Natural killer cell (primary cell): ENCODE data around the gene UGT8. TPM values are rescaled to one million over a fixed set of nuclear protein-coding genes. Genes with fewer than 3 reads are reported as not detected.

Experiments
- ATAC-seq, 3 donors: fragments of 150-1000 bp in 2 of 3; fragments of 200-7000 bp in 1 of 3; cut with Tn5 transposase; 1 replicate in 1 of 3; 2 replicates in 2 of 3; pipeline ENCODE4 v1.10.0; 2021; ENCODE audit warnings: mild to moderate bottlenecking in 2 of 3, moderate library complexity in 2 of 3
- DNase-seq, 2 donors: peaks; one replicate each; pipeline versions ENCODE4 v3.0.0 to v3.0.0-alpha.2; 2013 to 2021; ENCODE audit warnings: mixed read lengths in 1 of 2
- H3K27ac ChIP-seq: one replicate; pipeline ENCODE4 v1.5.1; 2013; ENCODE audit warnings: mild to moderate bottlenecking, low read length
- H3K27me3 ChIP-seq: one replicate; pipeline ENCODE4 v1.6.1; 2013; ENCODE audit warnings: low read length; ENCODE audit not compliant: control insufficient read depth, insufficient read depth
- H3K36me3 ChIP-seq: one replicate; pipeline ENCODE4 v1.6.1; 2013; ENCODE audit warnings: low read length; ENCODE audit not compliant: control insufficient read depth, insufficient read depth
- H3K4me1 ChIP-seq: one replicate; pipeline ENCODE4 v1.6.1; 2013; ENCODE audit warnings: low read length; ENCODE audit not compliant: control insufficient read depth, insufficient read depth
- H3K4me3 ChIP-seq: one replicate; pipeline ENCODE4 v1.5.1; 2013; ENCODE audit warnings: low read length
- H3K9me3 ChIP-seq: one replicate; pipeline ENCODE4 v1.6.1; 2013; ENCODE audit warnings: low read length; ENCODE audit not compliant: control insufficient read depth, insufficient read depth
- H3K27ac Mint-ChIP-seq, 2 donors: one replicate each; pipeline ENCODE4 v1.8.0; 2022; ENCODE audit warnings: mild to moderate bottlenecking in 2 of 2, mixed read lengths in 2 of 2, moderate library complexity in 1 of 2
- H3K27me3 Mint-ChIP-seq, 2 donors: one replicate each; pipeline ENCODE4 v1.8.0; 2022; ENCODE audit warnings: low read depth in 2 of 2, mixed read lengths in 2 of 2
- H3K36me3 Mint-ChIP-seq: one replicate; pipeline ENCODE4 v1.8.0; 2022; ENCODE audit warnings: mixed read lengths
- H3K4me1 Mint-ChIP-seq, 2 donors: one replicate each; pipeline ENCODE4 v1.8.0; 2022; ENCODE audit warnings: mixed read lengths in 2 of 2
- H3K4me3 Mint-ChIP-seq: one replicate; pipeline ENCODE4 v1.8.0; 2022; ENCODE audit warnings: mild to moderate bottlenecking, moderate library complexity, mixed read lengths
- H3K9me3 Mint-ChIP-seq, 2 donors: one replicate each; pipeline ENCODE4 v1.8.0; 2022; ENCODE audit warnings: mixed read lengths in 2 of 2
- WGBS: methylation state at CpG from one replicate; pipeline ENCODE4 v1.1.7; 2013; ENCODE audit warnings: missing lambda C conversion rate; ENCODE audit not compliant: insufficient coverage; 5-methylcytosine and 5-hydroxymethylcytosine counted together
- intact Hi-C: fragments of 100-400 bp; cut with micrococcal nuclease; formaldehyde crosslinking; loops from one replicate; pipeline ENCODE4 v1.14.2; 2022
- total RNA-seq, 4 donors: library from RNA; stranded (reverse); fragments of 120-200 nt in 1 of 4; gene quantifications; one replicate each; pipeline versions ENCODE4 v1.2.3 to v1.2.4, GENCODE V29; 2013 to 2022
- TF ChIP-seq, protein P1 (sequence below): fragments of 200-600 bp; IDR thresholded peaks from one replicate; pipeline ENCODE4 v1.8.0; 2022; ENCODE audit warnings: antibody characterized with exemption

Gene UGT8
- total RNA-seq, 3 donors from 2014 or later (not counting 1 experiment from before 2014, with no cell fraction given), result 0.16 to 0.25 TPM; not detected in 1

DNA sequence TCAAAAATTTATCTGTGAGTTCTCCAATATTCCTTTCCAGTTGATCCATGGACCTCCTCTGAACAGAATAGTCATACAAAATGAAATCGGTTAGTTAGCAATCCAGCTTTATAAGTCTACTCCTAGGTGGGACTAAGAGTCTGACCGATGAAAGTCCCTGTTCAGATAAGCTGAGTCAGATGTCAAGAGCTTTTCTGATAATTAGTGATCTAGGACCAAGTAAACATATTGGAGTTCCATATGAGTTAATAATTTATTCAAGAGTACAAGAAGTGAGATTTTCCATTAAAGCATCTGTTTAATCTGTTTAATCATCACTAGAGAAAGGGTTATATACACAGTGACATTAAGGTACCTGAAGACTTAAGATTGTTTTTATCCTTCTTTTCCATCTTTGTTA, 74.7 kb downstream of the UGT8 start:
- Histone ChIP-seq H3K4me1 (no peaks in the 10 kb centered on the region), H3K27me3 (no peaks in the 10 kb centered on the region), H3K9me3 (no peaks in the 10 kb centered on the region), H3K36me3 (no peaks in the 10 kb centered on the region), H3K27ac (no peak overlapping the region), H3K4me3 (no peak overlapping the region)
- no peak for ATAC-seq
- no peak overlapping the region for H3K27ac Mint-ChIP-seq
- intact Hi-C loops, result no loop called here
- 97% methylated on average over 2 of the region's 2 CpGs for WGBS
- DNase-seq, result no peak
- no peaks in the 10 kb centered on the region for H3K27me3 Mint-ChIP-seq
- no peaks in the 10 kb centered on the region for H3K4me1 Mint-ChIP-seq
- TF ChIP-seq, protein P1, sequence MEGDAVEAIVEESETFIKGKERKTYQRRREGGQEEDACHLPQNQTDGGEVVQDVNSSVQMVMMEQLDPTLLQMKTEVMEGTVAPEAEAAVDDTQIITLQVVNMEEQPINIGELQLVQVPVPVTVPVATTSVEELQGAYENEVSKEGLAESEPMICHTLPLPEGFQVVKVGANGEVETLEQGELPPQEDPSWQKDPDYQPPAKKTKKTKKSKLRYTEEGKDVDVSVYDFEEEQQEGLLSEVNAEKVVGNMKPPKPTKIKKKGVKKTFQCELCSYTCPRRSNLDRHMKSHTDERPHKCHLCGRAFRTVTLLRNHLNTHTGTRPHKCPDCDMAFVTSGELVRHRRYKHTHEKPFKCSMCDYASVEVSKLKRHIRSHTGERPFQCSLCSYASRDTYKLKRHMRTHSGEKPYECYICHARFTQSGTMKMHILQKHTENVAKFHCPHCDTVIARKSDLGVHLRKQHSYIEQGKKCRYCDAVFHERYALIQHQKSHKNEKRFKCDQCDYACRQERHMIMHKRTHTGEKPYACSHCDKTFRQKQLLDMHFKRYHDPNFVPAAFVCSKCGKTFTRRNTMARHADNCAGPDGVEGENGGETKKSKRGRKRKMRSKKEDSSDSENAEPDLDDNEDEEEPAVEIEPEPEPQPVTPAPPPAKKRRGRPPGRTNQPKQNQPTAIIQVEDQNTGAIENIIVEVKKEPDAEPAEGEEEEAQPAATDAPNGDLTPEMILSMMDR, result no peak
- H3K9me3 Mint-ChIP-seq, result peaks cover 0 to 5% of the 10 kb centered on the region in 2 donors
- H3K4me3 Mint-ChIP-seq, result no peak overlapping the region
- no peaks in the 10 kb centered on the region for H3K36me3 Mint-ChIP-seq

DNA sequence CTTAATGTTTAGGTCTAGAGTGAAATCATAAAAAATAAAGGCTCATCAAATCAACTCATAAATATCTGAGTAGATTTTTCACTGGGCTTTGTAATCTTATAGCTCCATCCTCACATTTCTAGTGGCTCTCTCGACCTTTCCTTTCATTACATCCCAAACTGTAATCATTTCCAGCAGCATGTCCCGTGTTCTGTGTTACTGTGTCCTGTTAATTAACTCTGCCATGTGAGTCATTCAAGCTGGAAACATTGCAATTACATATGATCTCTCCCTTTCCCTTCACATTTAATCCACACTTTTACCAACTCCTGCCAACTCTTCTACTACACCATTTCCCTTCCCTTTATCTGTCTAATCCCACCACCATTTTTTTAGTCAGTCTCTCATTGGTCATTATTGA, 75.5 kb downstream of the UGT8 start:
- Mint-ChIP-seq H3K27ac (no peak overlapping the region), H3K27me3 (no peaks in the 10 kb centered on the region), H3K4me1 (no peaks in the 10 kb centered on the region), H3K36me3 (no peaks in the 10 kb centered on the region), H3K4me3 (no peak overlapping the region), H3K9me3 (peaks cover 0 to 5% of the 10 kb centered on the region in 2 donors)
- Histone ChIP-seq H3K36me3 (no peaks in the 10 kb centered on the region), H3K9me3 (no peaks in the 10 kb centered on the region), H3K27ac (no peak overlapping the region), H3K4me1 (no peaks in the 10 kb centered on the region), H3K4me3 (no peak overlapping the region), H3K27me3 (no peaks in the 10 kb centered on the region)
- WGBS, result 74% methylated on average over 2 of the region's 2 CpGs
- intact Hi-C loops, result no loop called here
- ATAC-seq (no peak), DNase-seq (no peak)
- TF ChIP-seq, protein P1, result no peak

DNA sequence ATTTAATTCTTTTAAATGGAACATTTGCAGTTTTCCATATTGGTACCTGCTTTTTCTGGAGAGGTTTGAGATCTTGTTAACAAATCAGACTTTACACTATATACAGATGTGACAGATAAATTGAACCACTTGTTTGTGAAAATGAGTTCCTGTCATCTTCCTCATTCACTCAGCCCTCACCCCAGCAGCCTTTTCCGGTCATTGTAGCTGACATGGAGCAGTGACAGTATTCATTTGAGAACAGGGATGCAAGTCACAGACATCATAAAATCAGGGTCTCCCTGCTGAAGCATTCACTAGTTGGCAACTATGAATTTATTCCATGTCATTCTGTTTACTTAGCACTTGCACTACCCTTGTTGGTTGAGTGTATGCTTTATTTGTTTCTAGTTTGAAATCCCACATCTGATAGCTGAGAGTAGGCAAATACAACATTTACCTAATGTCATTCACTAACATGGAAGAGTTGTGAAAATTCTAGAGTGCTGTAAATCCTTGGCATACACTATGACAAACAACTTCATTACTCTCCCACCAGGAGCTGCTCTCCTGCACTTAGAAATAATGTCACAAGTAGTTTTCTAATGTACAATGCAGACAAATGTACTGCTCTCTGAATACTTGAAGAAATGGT, 78.9 kb downstream of the UGT8 start:
- H3K27me3 ChIP-seq, result no peaks in the 10 kb centered on the region
- Mint-ChIP-seq H3K9me3 (peaks cover 0 to 5% of the 10 kb centered on the region in 2 donors), H3K36me3 (no peaks in the 10 kb centered on the region)

More for the DNA sequence above, 78.9 kb downstream of the UGT8 start:
- H3K27ac ChIP-seq, result no peak overlapping the region
- H3K4me1 ChIP-seq, result no peaks in the 10 kb centered on the region
- no peak for ATAC-seq
- WGBS, result 69% methylated on average over 1 of the region's 1 CpG
- DNase-seq, result no peak
- no peaks in the 10 kb centered on the region for H3K9me3 ChIP-seq
- no peaks in the 10 kb centered on the region for H3K27me3 Mint-ChIP-seq
- intact Hi-C loops, result no loop called here
- TF ChIP-seq, protein P1, result no peak
- H3K4me3 ChIP-seq, result no peak overlapping the region
- no peak overlapping the region for H3K27ac Mint-ChIP-seq
- no peaks in the 10 kb centered on the region for H3K4me1 Mint-ChIP-seq
- H3K4me3 Mint-ChIP-seq, result no peak overlapping the region
- no peaks in the 10 kb centered on the region for H3K36me3 ChIP-seq
